Subcutaneous adipose tissue (tissue), 4 donors: ENCODE measurements around the gene ADARB2. TPM values are rescaled to one million over a fixed set of nuclear protein-coding genes. Genes with fewer than 3 reads are reported as not detected.

ENCODE experiments used
- CTCF ChIP-seq: fragments of 450-650 bp; IDR thresholded peaks from one replicate; pipeline ENCODE4 v1.5.1; 2016; ENCODE audit warnings: low read depth, mild to moderate bottlenecking, control low read depth, antibody characterized with exemption, moderate library complexity
- total RNA-seq, 4 donors: library from RNA; depleted of rRNA; stranded (reverse); fragments of >200 nt; gene quantifications; one replicate each; pipeline ENCODE4 v1.1.0, GENCODE V29; 2016

ADARB2 gene
- total RNA-seq, 4 donors from 2014 or later = under 0.01 to 0.65 (median 0.44) TPM; not detected in 1

GRCh38 chr10:1402816-1403507 lies 334.4 kb downstream of the ADARB2 start:
- no peak for TF ChIP-seq CTCF

GRCh38 chr10:1402016-1402770 lies 335.1 kb downstream of the ADARB2 start:
- no peak for TF ChIP-seq CTCF

- TF ChIP-seq CTCF = no peak
Measured at GRCh38 chr10:1401071-1401965, 336.0 kb downstream of the ADARB2 start.

- no peak for TF ChIP-seq CTCF
Measured at GRCh38 chr10:1400101-1401070, 336.9 kb downstream of the ADARB2 start.

- no peak for TF ChIP-seq CTCF
Measured at GRCh38 chr10:1399431-1400100, 337.8 kb downstream of the ADARB2 start.
